ENCODE data around the gene CHMP2A.

Gene CHMP2A

DNA sequence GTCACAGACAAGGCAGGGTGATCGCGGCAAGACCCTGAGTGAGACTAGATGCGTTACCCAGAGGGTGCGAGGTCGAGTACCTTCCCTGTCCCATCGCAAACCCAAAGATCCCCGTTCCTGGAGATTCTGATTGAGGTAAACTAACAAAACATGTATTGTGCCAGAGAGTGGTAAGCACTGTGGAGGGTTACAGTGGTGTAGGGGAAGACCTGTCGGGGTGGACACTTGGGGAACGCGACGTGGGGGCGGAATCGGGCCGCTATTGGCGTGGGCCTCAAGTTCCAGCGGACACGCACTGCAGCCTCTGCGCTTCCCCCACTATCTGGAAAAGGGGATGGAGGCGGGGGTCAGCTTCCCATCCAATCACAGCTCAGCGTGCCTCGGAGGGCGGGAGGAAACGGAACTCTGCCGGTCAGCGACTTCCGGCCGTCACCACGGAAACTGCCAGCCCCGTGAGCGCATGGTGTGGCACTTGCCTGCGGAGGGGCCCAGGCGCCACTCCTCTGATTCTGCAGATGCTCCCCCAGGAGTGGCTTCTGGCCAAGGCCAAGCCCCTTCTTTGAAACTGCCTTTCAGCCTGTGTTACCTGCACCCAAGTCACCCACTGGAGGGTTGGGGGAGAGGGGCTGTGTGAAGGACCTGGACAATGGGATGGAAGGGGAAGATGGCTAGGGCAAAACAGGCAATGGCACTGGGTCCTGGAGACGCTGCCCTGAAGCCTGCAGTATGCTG is 4.5 kb upstream of the CHMP2A start (continued):
- peak; percentile 79 for TF ChIP-seq GLIS2 (tag by site-specific recombination; IDR thresholded peaks at IDR 0.05)
- no peak for TF ChIP-seq SCRT1 (tag by site-specific recombination; IDR thresholded peaks at IDR 0.05; ENCODE audit: borderline replicate concordance)
- no peak for TF ChIP-seq ZNF146 (tag by site-specific recombination; IDR thresholded peaks at IDR 0.05)
- TF ChIP-seq ZNF777 (tag by site-specific recombination; IDR thresholded peaks at IDR 0.05; ENCODE audit: borderline replicate concordance): peak; percentile 51; the same call in 1 of the 2 replicates
- TF ChIP-seq EGR2 (tag by site-specific recombination; IDR thresholded peaks at IDR 0.05; ENCODE audit: low read depth): peak; percentile 91
- peak; percentile 72 for TF ChIP-seq ZNF335 (tag by site-specific recombination; conservative IDR thresholded peaks at IDR 0.05)
- TF ChIP-seq SALL2 (tag by site-specific recombination; IDR thresholded peaks at IDR 0.05; ENCODE audit: borderline replicate concordance): no peak
- TF ChIP-seq ZNF664 (tag by site-specific recombination; IDR thresholded peaks at IDR 0.05): no peak
- TF ChIP-seq, protein P1, sequence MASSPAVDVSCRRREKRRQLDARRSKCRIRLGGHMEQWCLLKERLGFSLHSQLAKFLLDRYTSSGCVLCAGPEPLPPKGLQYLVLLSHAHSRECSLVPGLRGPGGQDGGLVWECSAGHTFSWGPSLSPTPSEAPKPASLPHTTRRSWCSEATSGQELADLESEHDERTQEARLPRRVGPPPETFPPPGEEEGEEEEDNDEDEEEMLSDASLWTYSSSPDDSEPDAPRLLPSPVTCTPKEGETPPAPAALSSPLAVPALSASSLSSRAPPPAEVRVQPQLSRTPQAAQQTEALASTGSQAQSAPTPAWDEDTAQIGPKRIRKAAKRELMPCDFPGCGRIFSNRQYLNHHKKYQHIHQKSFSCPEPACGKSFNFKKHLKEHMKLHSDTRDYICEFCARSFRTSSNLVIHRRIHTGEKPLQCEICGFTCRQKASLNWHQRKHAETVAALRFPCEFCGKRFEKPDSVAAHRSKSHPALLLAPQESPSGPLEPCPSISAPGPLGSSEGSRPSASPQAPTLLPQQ (tag by site-specific recombination; IDR thresholded peaks at IDR 0.05): peak; percentile 75
- peak; percentile 80; the same call in 1 of the 2 replicates for TF ChIP-seq SP7 (tag by site-specific recombination; IDR thresholded peaks at IDR 0.05)
- TF ChIP-seq ZNF561 (tag by site-specific recombination; IDR thresholded peaks at IDR 0.05; ENCODE audit: borderline replicate concordance): peak; percentile 87; the same call in 1 of the 2 replicates
- peak; percentile 89 for TF ChIP-seq ZXDB (tag by site-specific recombination; IDR thresholded peaks at IDR 0.05)
- TF ChIP-seq, protein P2, sequence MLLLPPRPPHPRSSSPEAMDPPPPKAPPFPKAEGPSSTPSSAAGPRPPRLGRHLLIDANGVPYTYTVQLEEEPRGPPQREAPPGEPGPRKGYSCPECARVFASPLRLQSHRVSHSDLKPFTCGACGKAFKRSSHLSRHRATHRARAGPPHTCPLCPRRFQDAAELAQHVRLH (tag by site-specific recombination; IDR thresholded peaks at IDR 0.05): peak; percentile 86
- TF ChIP-seq ZNF660 (tag by site-specific recombination; IDR thresholded peaks at IDR 0.05): peak; percentile 39; the same call in 1 of the 2 replicates
- TF ChIP-seq ZNF600 (tag by site-specific recombination; IDR thresholded peaks at IDR 0.05): no peak
- TF ChIP-seq ZNF239 (tag by site-specific recombination; IDR thresholded peaks at IDR 0.05): peak; percentile 35; the same call in 1 of the 2 replicates
- TF ChIP-seq ZNF707 (tag by site-specific recombination; IDR thresholded peaks at IDR 0.05): no peak
- TF ChIP-seq, protein P3, sequence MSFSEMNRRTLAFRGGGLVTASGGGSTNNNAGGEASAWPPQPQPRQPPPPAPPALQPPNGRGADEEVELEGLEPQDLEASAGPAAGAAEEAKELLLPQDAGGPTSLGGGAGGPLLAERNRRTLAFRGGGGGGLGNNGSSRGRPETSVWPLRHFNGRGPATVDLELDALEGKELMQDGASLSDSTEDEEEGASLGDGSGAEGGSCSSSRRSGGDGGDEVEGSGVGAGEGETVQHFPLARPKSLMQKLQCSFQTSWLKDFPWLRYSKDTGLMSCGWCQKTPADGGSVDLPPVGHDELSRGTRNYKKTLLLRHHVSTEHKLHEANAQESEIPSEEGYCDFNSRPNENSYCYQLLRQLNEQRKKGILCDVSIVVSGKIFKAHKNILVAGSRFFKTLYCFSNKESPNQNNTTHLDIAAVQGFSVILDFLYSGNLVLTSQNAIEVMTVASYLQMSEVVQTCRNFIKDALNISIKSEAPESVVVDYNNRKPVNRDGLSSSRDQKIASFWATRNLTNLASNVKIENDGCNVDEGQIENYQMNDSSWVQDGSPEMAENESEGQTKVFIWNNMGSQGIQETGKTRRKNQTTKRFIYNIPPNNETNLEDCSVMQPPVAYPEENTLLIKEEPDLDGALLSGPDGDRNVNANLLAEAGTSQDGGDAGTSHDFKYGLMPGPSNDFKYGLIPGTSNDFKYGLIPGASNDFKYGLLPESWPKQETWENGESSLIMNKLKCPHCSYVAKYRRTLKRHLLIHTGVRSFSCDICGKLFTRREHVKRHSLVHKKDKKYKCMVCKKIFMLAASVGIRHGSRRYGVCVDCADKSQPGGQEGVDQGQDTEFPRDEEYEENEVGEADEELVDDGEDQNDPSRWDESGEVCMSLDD (tag by site-specific recombination; IDR thresholded peaks at IDR 0.05): peak; percentile 89
- peak; percentile 87 for TF ChIP-seq KLF16 (tag by site-specific recombination; IDR thresholded peaks at IDR 0.05)
- TF ChIP-seq ZNF596 (tag by site-specific recombination; IDR thresholded peaks at IDR 0.05): no peak
- no peak for TF ChIP-seq ZNF473 (tag by site-specific recombination; IDR thresholded peaks at IDR 0.05)
- peak; percentile 59; the same call in 1 of the 2 replicates for TF ChIP-seq ZNF785 (tag by site-specific recombination; IDR thresholded peaks at IDR 0.05)
- no peak for TF ChIP-seq ZBTB7A (tag by site-specific recombination; IDR thresholded peaks at IDR 0.05; ENCODE audit: low read depth)
- TF ChIP-seq KLF1 (tag by site-specific recombination; IDR thresholded peaks at IDR 0.05): peak; percentile 35
- TF ChIP-seq KLF10 (tag by site-specific recombination; IDR thresholded peaks at IDR 0.05): 0 out of 2 replicates have a peak, but pooled peaks have one; percentile 24
- TF ChIP-seq, protein P4, sequence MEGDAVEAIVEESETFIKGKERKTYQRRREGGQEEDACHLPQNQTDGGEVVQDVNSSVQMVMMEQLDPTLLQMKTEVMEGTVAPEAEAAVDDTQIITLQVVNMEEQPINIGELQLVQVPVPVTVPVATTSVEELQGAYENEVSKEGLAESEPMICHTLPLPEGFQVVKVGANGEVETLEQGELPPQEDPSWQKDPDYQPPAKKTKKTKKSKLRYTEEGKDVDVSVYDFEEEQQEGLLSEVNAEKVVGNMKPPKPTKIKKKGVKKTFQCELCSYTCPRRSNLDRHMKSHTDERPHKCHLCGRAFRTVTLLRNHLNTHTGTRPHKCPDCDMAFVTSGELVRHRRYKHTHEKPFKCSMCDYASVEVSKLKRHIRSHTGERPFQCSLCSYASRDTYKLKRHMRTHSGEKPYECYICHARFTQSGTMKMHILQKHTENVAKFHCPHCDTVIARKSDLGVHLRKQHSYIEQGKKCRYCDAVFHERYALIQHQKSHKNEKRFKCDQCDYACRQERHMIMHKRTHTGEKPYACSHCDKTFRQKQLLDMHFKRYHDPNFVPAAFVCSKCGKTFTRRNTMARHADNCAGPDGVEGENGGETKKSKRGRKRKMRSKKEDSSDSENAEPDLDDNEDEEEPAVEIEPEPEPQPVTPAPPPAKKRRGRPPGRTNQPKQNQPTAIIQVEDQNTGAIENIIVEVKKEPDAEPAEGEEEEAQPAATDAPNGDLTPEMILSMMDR (tag by site-specific recombination; IDR thresholded peaks at IDR 0.05): no peak
- TF ChIP-seq, protein P5, sequence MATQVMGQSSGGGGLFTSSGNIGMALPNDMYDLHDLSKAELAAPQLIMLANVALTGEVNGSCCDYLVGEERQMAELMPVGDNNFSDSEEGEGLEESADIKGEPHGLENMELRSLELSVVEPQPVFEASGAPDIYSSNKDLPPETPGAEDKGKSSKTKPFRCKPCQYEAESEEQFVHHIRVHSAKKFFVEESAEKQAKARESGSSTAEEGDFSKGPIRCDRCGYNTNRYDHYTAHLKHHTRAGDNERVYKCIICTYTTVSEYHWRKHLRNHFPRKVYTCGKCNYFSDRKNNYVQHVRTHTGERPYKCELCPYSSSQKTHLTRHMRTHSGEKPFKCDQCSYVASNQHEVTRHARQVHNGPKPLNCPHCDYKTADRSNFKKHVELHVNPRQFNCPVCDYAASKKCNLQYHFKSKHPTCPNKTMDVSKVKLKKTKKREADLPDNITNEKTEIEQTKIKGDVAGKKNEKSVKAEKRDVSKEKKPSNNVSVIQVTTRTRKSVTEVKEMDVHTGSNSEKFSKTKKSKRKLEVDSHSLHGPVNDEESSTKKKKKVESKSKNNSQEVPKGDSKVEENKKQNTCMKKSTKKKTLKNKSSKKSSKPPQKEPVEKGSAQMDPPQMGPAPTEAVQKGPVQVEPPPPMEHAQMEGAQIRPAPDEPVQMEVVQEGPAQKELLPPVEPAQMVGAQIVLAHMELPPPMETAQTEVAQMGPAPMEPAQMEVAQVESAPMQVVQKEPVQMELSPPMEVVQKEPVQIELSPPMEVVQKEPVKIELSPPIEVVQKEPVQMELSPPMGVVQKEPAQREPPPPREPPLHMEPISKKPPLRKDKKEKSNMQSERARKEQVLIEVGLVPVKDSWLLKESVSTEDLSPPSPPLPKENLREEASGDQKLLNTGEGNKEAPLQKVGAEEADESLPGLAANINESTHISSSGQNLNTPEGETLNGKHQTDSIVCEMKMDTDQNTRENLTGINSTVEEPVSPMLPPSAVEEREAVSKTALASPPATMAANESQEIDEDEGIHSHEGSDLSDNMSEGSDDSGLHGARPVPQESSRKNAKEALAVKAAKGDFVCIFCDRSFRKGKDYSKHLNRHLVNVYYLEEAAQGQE (tag by site-specific recombination; IDR thresholded peaks at IDR 0.05): no peak
- TF ChIP-seq, protein P6, sequence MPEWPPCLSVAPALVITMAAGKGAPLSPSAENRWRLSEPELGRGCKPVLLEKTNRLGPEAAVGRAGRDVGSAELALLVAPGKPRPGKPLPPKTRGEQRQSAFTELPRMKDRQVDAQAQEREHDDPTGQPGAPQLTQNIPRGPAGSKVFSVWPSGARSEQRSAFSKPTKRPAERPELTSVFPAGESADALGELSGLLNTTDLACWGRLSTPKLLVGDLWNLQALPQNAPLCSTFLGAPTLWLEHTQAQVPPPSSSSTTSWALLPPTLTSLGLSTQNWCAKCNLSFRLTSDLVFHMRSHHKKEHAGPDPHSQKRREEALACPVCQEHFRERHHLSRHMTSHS (tag by site-specific recombination; IDR thresholded peaks at IDR 0.05): no peak
- no peak for TF ChIP-seq ZNF223 (tag by site-specific recombination; IDR thresholded peaks at IDR 0.05)
- TF ChIP-seq ZNF24 (tag by site-specific recombination; IDR thresholded peaks at IDR 0.05): peak; percentile 58; the same call in 1 of the 2 replicates
